Hindlimb muscle (tissue), 1 donor: Measurements from ENCODE around the gene PKD2L1. TPM values are rescaled to one million over a fixed set of nuclear protein-coding genes. Genes with fewer than 3 reads are reported as not detected.
A peak's percentile ranks its signal among the peaks of the same experiment; 100 is the strongest.
"Not testable (repeated sequence)": the region's sequence is repeated elsewhere in the genome, so short reads cannot be mapped to it uniquely, and the experiment has no call there.

Experiments
- DNase-seq: peaks from one replicate; pipeline ENCODE4 v3.0.0-alpha.2; 2013
- polyA plus RNA-seq: library from polyadenylated mRNA; unstranded; fragments of 120-200 nt; gene quantifications from one replicate; pipeline ENCODE4 v1.2.1, GENCODE V29; 2013; ENCODE audit not compliant: insufficient read length

The PKD2L1 gene
- polyA plus RNA-seq, 1 donor, result not detected

DNA sequence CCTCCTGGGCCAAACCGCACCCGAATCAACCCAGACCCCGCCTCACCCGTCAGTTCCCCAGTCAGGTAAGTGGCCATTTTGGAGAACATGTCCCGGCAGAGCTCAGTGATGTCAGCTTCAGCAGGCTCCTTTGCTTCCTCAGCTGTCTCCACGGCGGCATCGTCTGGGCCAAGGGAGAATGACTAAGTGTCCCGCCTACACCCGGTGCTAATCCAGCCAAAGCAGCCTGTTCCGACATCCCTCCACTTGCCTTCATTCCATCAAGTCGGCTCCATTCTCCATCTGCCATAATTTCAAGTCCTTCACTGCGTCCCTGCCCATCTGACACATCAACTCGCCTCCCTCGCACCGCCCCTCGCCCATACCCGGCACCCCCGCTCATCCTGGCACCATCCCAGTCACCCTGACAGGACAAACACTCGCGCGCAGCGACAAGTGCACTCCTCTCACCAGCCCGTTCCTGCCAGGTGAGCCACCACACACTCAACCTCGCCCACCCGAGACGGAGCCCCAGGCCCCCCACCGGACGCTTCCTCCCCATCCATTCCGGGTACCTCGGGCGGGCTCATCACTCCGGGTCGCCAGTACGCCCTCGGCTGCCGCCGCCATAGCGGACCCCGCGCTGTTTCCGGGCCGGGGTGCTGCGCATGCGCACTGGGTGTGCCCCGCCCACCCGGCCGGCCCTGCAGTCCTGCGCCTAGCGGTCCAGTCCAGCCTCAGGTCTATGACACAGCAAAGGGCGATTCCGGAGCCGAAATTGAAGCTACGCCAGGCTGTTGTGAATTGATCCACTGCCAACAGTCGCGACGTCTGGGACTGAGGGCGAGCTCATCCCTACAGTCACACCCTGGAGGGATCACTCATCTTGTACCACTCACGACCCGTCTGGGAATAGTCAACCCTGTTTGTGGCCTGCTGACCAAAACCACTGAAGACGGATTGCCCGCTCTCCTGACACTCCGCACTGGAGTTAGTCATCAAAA is 43.7 kb downstream of the PKD2L1 start, which contains the start of gene BLOC1S2:
BLOC1S2 (minus strand) TSS at position 630 of the 983 bp plus-strand sequence; CDS start at position 609, 21 bp downstream.
- peak; percentile 90 for DNase-seq

DNA sequence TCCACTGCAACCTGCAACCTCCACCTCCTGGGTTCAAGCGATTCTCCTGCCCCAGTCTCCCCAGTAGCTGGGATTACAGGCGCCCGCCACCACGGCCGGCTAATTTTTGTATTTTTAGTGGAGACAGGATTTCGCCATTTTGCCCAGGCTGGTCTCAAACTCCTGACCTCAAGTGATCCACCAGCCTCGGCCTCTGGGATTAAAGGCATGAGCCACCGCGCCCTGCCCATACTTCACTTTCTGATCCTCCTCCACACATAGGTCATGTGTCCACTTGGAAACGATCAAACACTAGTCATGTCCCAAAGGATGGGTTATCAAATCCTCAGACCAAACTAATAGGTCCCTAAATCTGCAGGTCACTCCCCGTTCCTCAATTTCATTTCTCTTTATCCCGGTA is 44.7 kb downstream of the PKD2L1 start:
- not testable (repeated sequence) for DNase-seq

DNA sequence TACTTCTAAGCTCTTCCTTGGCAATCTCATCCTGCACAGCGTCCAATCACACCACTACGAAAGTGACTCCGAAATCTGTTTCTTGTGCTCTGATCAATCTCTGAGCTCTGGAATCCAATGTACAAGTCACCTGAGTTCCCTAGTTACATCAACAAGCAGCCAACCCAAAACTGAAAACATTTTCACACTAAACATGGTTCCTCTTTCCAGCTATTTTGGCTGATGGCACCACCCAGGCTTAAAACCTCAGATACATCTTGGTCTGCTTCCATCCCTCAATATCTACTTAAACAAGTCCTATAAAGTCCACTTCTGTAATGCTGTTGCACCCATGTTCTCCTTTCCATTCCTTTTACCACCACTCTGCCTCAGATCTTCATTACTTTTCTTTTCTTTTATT is 47.1 kb downstream of the PKD2L1 start:
- DNase-seq, result no peak

DNA sequence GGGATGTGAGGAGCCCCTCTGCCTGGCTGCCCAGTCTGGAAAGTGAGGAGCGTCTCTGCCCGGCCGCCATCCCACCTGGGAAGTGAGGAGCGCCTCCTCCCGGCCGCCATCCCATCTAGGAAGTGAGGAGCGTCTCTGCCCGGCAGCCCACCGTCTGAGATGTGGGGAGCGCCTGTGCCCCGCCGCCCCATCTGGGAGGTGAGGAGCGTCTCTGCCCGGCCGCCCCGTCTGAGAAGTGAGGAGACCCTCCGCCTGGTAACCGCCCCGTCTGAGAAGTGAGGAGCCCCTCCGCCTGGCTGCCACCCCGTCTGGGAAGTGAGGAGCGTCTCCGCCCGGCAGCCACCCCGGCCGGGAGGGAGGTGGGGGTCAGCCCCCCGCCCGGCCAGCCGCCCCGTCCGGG is 53.1 kb downstream of the PKD2L1 start:
- not testable (repeated sequence) for DNase-seq

DNA sequence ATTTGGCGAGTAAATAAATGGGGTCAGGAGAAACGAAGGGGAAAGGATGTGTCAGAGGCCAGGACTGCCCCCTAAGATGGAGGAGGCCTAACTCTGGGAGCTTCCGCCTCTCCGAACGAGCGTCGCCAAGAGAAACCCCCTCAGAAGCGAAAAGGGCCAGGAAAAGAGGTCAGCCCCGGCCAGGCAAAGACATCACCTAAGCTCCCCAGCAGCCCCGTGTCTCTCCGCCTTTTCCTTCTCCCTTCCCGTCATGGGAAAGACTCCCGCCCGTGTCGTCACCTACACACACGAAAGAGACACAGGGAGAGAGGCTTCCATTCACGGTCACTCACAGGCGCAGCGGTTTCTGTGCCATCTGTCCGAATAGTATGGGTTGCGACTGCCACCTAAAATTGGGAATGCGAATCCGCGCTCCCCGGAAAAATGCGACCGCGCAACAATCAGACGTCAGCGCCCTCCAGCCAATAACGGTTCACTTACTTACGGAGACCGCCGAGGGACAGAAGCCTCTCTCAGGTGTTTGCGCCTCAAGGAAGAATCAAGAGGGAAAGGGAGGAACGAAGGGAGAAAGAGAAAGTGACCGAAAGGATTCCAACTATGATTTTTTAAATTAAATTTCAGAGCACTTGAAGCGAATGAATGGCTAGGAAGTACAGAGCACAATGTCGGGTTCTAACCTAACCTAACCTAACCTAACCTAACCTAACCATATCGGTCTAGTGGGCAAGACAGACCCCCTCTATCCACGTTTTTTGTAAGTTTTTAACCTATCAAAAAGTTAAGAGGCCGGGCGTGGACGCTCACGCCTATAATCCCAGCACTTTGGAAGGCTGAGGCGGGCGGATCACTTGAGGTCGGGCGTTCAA is 62.6 kb downstream of the PKD2L1 start, which contains the start of gene CWF19L1:
CWF19L1 (minus strand) TSS at position 400 of the 866 bp plus-strand sequence; CDS start at position 355, 45 bp downstream.
- peak; percentile 89 for DNase-seq

DNA sequence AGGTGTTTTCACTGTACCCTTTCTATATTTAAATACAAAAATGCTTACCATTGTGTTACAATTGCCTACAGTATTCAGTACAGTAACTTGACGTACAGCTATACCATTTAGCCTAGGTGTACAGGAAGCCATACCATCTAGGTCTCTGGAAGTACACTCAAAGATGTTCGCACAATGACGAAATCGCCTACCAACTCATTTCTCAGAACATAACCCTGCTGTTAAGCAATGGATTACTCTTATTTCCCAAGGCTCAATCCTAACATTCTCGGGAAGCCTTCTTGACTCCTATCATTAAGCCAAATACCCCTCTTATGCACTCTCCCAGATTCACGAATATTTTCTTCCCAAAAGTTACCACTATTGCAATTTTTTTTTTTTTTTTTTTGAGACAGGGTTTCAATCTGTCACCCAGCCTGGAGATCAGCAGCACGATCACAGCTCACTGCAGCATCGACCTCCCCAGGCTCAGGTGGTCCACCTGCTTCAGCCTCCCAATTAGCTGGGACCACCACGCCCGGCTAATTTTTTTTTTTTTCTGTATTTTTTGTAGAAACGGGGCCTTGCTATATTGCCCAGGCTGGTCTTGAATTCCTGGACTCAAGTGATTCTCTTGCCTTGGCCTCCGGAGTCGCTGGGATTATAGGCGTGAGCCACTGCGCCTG is 64.1 kb downstream of the PKD2L1 start:
- DNase-seq, result no peak

DNA sequence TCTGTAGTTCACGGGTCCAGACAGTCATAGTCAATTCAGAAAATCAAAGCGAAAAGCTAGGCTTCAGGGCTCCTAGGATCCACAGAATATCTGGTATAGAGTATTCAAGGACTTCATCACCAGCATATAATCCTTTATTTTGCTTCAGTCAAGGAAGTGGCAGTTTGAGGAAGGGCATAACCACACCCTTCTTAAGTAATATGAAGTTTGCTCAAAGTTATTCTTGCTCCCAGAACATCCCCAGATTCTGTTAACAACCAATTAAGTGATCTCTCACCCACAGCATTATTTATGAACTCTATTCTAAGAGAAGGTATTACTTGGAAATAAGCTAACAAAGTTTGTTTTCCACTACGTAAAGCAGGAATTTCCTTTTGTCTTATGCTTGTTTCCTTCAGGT is 75.8 kb downstream of the PKD2L1 start:
- DNase-seq, result no peak

DNA sequence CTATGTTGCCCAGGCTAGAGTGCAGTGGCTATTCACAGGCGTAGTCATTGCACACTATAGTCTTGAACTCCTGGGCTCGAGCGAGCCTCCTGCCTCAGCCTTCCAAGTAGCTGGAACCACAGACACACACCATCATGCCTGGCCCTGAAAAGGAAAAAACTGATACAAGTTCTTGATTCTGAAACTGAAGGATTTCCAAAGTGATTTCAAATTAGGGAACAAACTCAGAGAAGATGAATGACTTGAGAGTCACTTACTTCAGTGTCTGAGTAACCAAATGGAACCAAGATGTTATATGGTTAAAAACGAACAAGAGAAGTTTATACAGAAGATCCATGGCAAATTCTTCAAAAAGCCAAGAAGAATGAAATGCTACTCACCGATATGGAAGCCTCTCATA is 77.0 kb downstream of the PKD2L1 start:
- no peak for DNase-seq

DNA sequence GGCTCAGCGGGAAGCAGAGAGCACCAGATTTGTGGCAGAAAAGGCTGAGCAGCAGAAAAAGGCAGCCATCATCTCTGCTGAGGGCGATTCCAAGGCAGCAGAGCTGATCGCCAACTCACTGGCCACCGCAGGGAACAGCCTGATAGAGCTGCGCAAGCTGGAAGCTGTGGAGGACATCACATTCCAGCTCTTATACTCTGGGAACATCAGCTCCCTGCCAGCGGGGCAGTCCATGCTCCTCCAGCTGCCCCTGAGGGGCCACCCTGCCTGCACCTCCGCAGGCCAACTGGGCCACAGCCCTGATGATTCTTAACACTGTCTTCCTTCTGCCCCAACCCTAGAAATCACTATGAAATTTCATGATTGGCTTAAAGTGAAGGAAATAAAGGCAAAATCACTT is 81.2 kb downstream of the PKD2L1 start:
- no peak for DNase-seq

DNA sequence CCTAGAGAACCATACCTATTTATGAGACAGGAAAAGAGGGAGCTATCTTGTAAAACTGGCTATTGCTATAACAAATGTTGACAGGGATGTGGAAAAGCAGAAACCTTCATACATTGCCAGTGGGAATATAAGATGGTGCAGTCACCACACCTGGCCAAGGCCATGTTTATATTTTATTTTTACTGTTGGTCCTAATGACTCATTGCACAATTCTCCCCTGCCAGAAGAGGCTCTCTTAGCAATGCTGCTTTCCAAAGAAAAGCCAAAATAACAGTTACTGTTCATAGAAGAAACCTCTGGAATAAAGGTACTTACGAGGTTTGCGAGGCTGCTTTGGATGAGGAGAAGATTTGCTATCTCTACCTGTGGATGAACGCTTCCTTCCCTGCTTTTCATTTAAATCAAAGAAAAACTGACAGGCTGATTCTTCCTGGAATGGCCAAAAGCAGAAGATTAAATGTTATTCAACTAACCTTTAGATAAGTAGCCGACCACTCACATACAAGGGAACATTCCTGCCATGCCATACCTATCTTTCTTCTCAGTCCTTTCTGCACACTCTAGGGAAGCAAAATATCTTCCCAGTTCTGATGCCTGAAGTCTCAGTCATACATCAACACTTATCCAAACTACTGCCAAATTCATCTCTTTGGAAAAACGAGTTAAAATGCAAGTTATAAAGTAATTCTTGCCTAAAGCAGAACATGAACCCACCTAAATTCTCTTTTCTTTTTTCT is 84.4 kb downstream of the PKD2L1 start:
- DNase-seq, result no peak

DNA sequence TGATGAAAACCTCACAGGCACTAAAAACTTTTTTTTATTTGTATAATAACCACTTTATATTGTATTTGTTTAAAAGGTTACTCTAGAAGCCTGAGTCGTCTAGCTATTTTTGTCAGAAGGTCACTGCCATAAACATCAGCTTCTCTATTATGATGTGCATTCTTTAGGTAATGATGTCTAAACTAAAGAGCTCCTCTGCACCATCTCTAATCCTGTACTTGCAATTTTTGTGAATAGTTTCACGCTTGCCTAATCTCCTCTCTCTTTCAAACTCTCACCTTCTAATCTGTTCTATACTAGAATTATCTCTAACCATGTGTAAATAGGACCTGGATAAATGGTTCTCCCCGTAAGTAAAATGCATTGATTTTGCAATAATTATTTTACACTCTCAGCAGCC is 90.2 kb downstream of the PKD2L1 start:
- no peak for DNase-seq

DNA sequence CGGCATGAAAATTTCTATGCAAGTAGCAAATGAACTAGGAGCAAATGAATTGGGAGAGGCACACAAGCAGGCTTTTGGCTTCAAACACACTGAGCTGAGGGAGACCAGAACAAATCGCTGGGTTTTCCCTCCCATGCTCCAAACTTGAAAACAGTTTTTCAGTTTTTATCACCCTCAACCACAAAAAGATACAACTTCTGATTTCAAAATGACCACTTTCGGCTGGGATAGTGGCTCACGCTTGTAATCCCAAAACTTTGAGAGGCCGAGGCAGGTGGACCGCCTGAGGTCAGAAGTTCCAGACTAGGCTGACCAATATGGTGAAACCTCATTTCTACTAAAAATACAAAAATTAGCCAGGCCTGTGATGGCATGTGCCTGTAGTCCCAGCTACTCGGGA is 91.6 kb downstream of the PKD2L1 start:
- no peak for DNase-seq

Other genes with a start within 250 kb of the PKD2L1 start
- not detected for gene CPN1, start 248.4 kb downstream of the PKD2L1 start, polyA plus RNA-seq
- gene ERLIN1, start 144.2 kb downstream of the PKD2L1 start, polyA plus RNA-seq, result 33.2 TPM
- 13.6 TPM for gene CHUK, start 100.6 kb downstream of the PKD2L1 start, polyA plus RNA-seq
- gene CWF19L1, start 62.6 kb downstream of the PKD2L1 start, polyA plus RNA-seq, result 23.4 TPM
- gene BLOC1S2, start 43.5 kb downstream of the PKD2L1 start, polyA plus RNA-seq, result 22.0 TPM
- gene SCD, start 17.0 kb upstream of the PKD2L1 start, polyA plus RNA-seq, result 28.1 TPM
- gene WNT8B, start 132.8 kb upstream of the PKD2L1 start, polyA plus RNA-seq, result 0.09 TPM
- 12.4 TPM for gene SEC31B, start 189.6 kb upstream of the PKD2L1 start, polyA plus RNA-seq
- gene NDUFB8, start 199.6 kb upstream of the PKD2L1 start, polyA plus RNA-seq, result 118 TPM
- gene HIF1AN, start 205.7 kb upstream of the PKD2L1 start, polyA plus RNA-seq, result 40.1 TPM